Measurements from ENCODE around the gene C1D.
A peak's percentile ranks its signal among the peaks of the same experiment; 100 is the strongest.
"Not testable (repeated sequence)": the region's sequence is repeated elsewhere in the genome, so short reads cannot be mapped to it uniquely, and the experiment has no call there.

Gene C1D

GRCh38 chr2:68086166-68086565 lies 23.4 kb upstream of the C1D start:
- Mint-ChIP-seq H3K27ac (no peak overlapping the region), H3K4me3 (no peak overlapping the region), H3K27me3 (no peaks in the 10 kb centered on the region), H3K4me1 (peaks cover 8% of the 10 kb centered on the region), H3K9me3 (no peaks in the 10 kb centered on the region)
- no peak for DNase-seq
- no peak for ATAC-seq

- Mint-ChIP-seq H3K27ac (no peak overlapping the region), H3K27me3 (no peaks in the 10 kb centered on the region), H3K9me3 (no peaks in the 10 kb centered on the region), H3K4me1 (no peaks in the 10 kb centered on the region), H3K4me3 (no peak overlapping the region)
- ATAC-seq (no peak), DNase-seq (no peak)
Observed at GRCh38 chr2:68083346-68083745, 20.5 kb upstream of the C1D start.

GRCh38 chr2:68074050-68074449 lies 11.2 kb upstream of the C1D start:
- no peak for ATAC-seq
- H3K4me3 Mint-ChIP-seq: no peak overlapping the region
- H3K4me1 Mint-ChIP-seq: no peaks in the 10 kb centered on the region
- no peaks in the 10 kb centered on the region for H3K27me3 Mint-ChIP-seq
- no peaks in the 10 kb centered on the region for H3K9me3 Mint-ChIP-seq
- no peak for DNase-seq
- H3K27ac Mint-ChIP-seq: no peak overlapping the region

GRCh38 chr2:68063797-68064646 lies 1.2 kb upstream of the C1D start:
- not testable (repeated sequence) for H3K27ac Mint-ChIP-seq, H3K4me3 Mint-ChIP-seq, DNase-seq, H3K9me3 Mint-ChIP-seq, H3K27me3 Mint-ChIP-seq, ATAC-seq
- H3K4me1 Mint-ChIP-seq: peaks cover 14% of the 10 kb centered on the region

DNA sequence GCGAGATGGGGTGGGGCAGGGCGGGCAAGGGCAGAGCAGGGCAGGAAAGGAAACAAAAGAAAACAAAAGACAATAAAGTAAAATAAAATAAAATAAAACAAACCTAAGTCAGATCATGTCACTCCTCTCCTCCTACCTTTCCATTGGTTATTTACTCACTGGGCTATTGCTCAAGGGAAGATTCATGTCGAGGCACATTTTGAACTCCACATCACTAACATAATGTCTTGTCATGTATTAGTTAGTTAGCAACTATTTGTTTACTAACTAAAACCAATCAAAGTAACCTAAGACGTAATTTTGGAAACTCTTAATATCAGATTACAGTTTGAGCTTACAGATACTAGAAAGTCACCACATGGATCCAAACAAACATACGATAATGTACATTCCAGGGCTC lies 2.2 kb downstream of the C1D start:
- no peak overlapping the region for H3K4me3 Mint-ChIP-seq
- no peak overlapping the region for H3K27ac Mint-ChIP-seq
- no peaks in the 10 kb centered on the region for H3K9me3 Mint-ChIP-seq
- peaks cover 21% of the 10 kb centered on the region for H3K4me1 Mint-ChIP-seq
- ATAC-seq (no peak), DNase-seq (no peak)
- no peaks in the 10 kb centered on the region for H3K27me3 Mint-ChIP-seq

DNA sequence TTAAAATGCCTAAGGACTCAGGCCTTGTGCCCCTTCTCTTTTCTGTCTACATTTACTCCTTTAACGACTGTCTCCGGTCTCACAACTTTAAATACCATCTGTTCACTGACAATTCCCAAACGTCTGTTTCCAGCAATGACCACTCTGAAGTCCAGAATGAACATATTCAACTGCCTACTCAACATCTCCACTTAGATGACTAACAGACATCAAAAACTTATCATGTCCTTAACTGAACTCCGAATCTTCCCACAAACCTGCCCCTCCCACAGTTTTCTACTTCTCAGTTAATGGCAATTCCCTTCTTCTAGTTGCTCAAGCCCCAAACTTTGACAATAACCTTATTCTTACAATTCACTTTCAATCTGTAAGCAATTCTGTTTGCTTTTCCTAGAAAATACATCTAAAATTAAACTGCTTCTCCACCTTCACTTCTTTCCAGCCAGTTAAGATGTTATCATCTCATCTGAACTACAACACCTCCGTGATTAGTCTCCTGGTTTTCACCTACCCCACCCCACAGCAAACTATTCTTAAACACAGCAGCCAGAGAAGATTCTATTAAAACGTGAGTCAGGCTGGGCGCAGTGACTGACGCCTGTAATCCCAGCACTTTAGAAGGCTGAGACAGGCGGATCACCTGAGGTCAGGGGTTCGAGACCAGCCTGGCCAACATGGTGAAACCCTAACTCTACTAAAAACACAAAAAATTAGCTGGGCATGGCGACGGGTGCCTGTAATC lies 2.8 kb downstream of the C1D start:
- no peaks in the 10 kb centered on the region for H3K9me3 Mint-ChIP-seq
- no peak for ATAC-seq
- H3K27ac Mint-ChIP-seq: peak overlapping the region in 1 of 2 donors; percentile 0
- H3K4me1 Mint-ChIP-seq: peaks cover 27% of the 10 kb centered on the region
- peak overlapping the region in 1 of 2 donors; percentile 4 for H3K4me3 Mint-ChIP-seq
- no peak for DNase-seq
- no peaks in the 10 kb centered on the region for H3K27me3 Mint-ChIP-seq

DNA sequence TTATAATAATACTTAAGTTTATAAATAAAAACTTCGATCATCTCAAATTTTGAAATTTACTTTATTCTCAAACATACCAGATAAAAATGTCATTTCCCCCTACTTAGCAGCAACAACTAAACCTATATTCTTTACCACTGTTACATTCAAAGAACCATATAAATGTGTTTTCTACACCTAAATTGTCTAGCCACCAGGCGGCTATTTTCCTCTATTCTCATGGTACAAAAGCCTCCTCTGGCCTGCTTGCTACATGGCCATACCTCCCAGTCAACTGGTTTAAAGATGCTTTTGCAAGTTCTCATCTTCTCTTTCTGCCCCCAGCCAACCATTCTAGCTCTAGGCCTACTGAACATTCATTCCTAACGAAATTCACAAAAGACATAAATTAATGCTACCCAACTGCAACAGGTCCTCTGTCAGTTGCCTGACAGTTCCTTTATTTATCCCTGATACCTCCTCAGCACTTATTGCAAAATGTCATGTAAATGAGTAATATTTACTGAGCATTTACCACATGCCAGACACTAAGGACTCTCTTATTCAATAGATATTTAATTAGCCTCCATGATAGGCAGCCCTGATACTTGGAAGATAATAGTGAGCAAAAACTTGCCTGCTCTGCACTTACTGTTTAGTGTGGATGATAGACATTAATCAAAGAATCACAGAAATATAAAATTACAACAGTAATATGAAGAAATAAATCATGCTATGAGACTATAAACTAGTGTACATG lies 5.0 kb downstream of the C1D start:
- no peak overlapping the region for H3K27ac Mint-ChIP-seq

GRCh38 chr2:68052717-68053422 lies 9.9 kb downstream of the C1D start:
- DNase-seq (no peak), ATAC-seq (no peak)
- H3K4me3 Mint-ChIP-seq: no peak overlapping the region
- no peak overlapping the region for H3K27ac Mint-ChIP-seq
- peaks cover 40% of the 10 kb centered on the region for H3K4me1 Mint-ChIP-seq
- H3K9me3 Mint-ChIP-seq: no peaks in the 10 kb centered on the region
- H3K27me3 Mint-ChIP-seq: no peaks in the 10 kb centered on the region

More for the DNA sequence above, 5.0 kb downstream of the C1D start:
- Mint-ChIP-seq H3K9me3 (no peaks in the 10 kb centered on the region), H3K4me1 (peaks cover 41% of the 10 kb centered on the region), H3K4me3 (no peak overlapping the region), H3K27me3 (no peaks in the 10 kb centered on the region)
- no peak for DNase-seq
- ATAC-seq: no peak

GRCh38 chr2:68050353-68050752 lies 12.5 kb downstream of the C1D start:
- no peaks in the 10 kb centered on the region for H3K9me3 Mint-ChIP-seq
- no peak overlapping the region for H3K27ac Mint-ChIP-seq
- ATAC-seq: no peak
- H3K27me3 Mint-ChIP-seq: no peaks in the 10 kb centered on the region
- peaks cover 34% of the 10 kb centered on the region for H3K4me1 Mint-ChIP-seq
- no peak overlapping the region for H3K4me3 Mint-ChIP-seq
- no peak for DNase-seq

DNA sequence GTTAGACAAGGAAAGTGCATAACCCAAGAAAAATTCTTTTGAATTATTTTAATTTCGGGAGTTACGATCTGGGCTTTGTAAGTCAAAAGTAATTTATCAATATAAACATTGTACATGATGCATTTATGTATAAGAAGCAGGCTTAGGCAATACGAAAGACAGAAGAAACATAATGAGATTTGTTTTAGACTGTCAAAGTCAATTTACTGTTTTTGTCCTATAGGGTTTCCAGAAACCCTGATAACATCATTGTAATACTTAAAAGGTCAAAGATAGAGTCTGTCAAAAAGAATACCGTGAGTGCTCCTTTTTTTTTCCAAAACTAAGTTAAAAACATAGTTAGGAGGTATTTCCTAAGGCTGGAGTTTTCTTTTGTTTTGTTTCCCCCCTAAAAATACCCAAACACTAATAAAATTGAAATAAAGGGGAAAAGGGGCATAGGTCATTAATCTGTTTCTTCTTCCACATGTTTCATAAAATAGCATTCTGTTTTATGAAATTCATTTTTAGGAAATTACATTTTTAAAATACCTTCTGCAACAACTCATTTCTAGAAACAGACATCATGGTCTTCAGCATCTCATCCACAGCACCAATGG lies 16.1 kb downstream of the C1D start:
- no peak for ATAC-seq
- H3K4me1 Mint-ChIP-seq: peaks cover 15% of the 10 kb centered on the region
- no peak for DNase-seq
- H3K27me3 Mint-ChIP-seq: no peaks in the 10 kb centered on the region
- H3K9me3 Mint-ChIP-seq: no peaks in the 10 kb centered on the region
- H3K4me3 Mint-ChIP-seq: no peak overlapping the region
- no peak overlapping the region for H3K27ac Mint-ChIP-seq

DNA sequence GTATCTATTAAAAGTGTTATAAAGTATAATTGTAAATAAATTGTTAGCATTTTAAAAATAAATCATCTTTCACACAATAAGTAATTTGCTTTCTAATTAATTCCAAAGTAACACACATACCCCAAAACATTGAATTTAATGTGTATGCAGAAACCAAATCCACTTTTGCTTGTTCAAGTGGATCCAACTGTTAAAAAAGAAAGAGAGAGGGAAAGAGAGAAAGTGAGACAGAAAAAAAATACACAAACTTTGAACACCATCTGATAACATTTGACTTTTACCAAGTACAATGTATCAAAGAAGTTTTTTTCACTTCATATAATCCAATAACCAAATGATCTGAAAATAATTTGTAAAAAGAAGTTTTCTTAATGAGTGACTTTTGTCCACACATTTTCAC lies 16.6 kb downstream of the C1D start:
- ATAC-seq (no peak), DNase-seq (no peak)
- Mint-ChIP-seq H3K27me3 (no peaks in the 10 kb centered on the region), H3K4me1 (peaks cover 10% of the 10 kb centered on the region), H3K27ac (no peak overlapping the region), H3K4me3 (no peak overlapping the region), H3K9me3 (no peaks in the 10 kb centered on the region)

- H3K4me3 Mint-ChIP-seq: no peak overlapping the region
- DNase-seq (no peak), ATAC-seq (no peak)
- peaks cover 4% of the 10 kb centered on the region for H3K4me1 Mint-ChIP-seq
- H3K27me3 Mint-ChIP-seq: no peaks in the 10 kb centered on the region
- H3K27ac Mint-ChIP-seq: no peak overlapping the region
- no peaks in the 10 kb centered on the region for H3K9me3 Mint-ChIP-seq
Observed at GRCh38 chr2:68045342-68045741, 17.5 kb downstream of the C1D start.

- H3K27ac Mint-ChIP-seq: no peak overlapping the region
- H3K4me3 Mint-ChIP-seq: no peak overlapping the region
- H3K9me3 Mint-ChIP-seq: no peaks in the 10 kb centered on the region
- ATAC-seq (no peak), DNase-seq (no peak)
- H3K4me1 Mint-ChIP-seq: no peaks in the 10 kb centered on the region
- no peaks in the 10 kb centered on the region for H3K27me3 Mint-ChIP-seq
Observed at GRCh38 chr2:68044099-68044498, 18.7 kb downstream of the C1D start.

DNA sequence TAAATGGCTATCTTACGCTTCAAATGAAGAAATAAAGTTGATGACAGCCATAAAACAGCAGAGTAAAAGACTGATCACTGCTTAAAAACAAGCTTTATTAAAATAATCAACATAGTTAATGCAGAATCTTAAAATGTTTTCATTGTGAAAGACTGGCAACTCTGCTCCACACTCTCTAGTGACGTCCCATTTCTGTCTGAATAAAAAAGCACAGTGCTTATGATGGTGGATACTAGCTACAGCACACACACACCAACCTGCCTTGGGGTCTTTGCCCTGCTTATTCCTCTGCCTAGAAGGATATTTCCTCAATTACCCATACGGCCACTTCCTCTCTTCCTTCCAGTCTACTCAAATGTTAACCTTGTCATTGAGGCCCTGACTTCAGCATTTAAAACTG lies 19.1 kb downstream of the C1D start:
- no peaks in the 10 kb centered on the region for H3K27me3 Mint-ChIP-seq
- H3K4me3 Mint-ChIP-seq: no peak overlapping the region
- no peaks in the 10 kb centered on the region for H3K4me1 Mint-ChIP-seq
- H3K9me3 Mint-ChIP-seq: no peaks in the 10 kb centered on the region
- H3K27ac Mint-ChIP-seq: no peak overlapping the region
- ATAC-seq: no peak
- DNase-seq: no peak

- H3K27me3 Mint-ChIP-seq: no peaks in the 10 kb centered on the region
- peak overlapping the region in 1 of 2 donors; percentile 65 for H3K27ac Mint-ChIP-seq
- ATAC-seq (no peak), DNase-seq (no peak)
- H3K4me3 Mint-ChIP-seq: no peak overlapping the region
- no peaks in the 10 kb centered on the region for H3K9me3 Mint-ChIP-seq
- no peaks in the 10 kb centered on the region for H3K4me1 Mint-ChIP-seq
Observed at GRCh38 chr2:68043032-68043431, 19.8 kb downstream of the C1D start.
